Osteocyte (in vitro differentiated cells): Measurements from ENCODE around the gene PAPOLB. TPM values are rescaled to one million over a fixed set of nuclear protein-coding genes. Genes with fewer than 3 reads are reported as not detected.

Experiments
- DNase-seq: peaks from one replicate; pipeline ENCODE4 v3.0.0; 2021; ENCODE audit warnings: mixed read lengths; ENCODE audit not compliant: unreplicated experiment; ENCODE audit errors: extremely low spot score
- H3K27ac Mint-ChIP-seq: one replicate; pipeline ENCODE4 v1.8.0; 2021; ENCODE audit warnings: mild to moderate bottlenecking, mixed read lengths; ENCODE audit not compliant: unreplicated experiment
- H3K27me3 Mint-ChIP-seq: one replicate; pipeline ENCODE4 v1.8.0; 2021; ENCODE audit warnings: mixed read lengths; ENCODE audit not compliant: unreplicated experiment
- H3K36me3 Mint-ChIP-seq: one replicate; pipeline ENCODE4 v1.8.0; 2021; ENCODE audit warnings: mixed read lengths; ENCODE audit not compliant: unreplicated experiment
- H3K4me1 Mint-ChIP-seq: one replicate; pipeline ENCODE4 v1.8.0; 2021; ENCODE audit warnings: mixed read lengths; ENCODE audit not compliant: unreplicated experiment
- H3K4me3 Mint-ChIP-seq: one replicate; pipeline ENCODE4 v1.8.0; 2021; ENCODE audit warnings: mild to moderate bottlenecking, moderate library complexity, mixed read lengths; ENCODE audit not compliant: unreplicated experiment
- H3K9me3 Mint-ChIP-seq: one replicate; pipeline ENCODE4 v1.8.0; 2021; ENCODE audit warnings: mixed read lengths; ENCODE audit not compliant: unreplicated experiment
- total RNA-seq: library from RNA; stranded (reverse); gene quantifications from 2 replicates; pipeline ENCODE4 v1.2.1, GENCODE V29; 2021
- TF ChIP-seq, protein P1 (sequence below): fragments of 200-600 bp; sonication (generic); IDR thresholded peaks from 2 replicates; pipeline ENCODE4 v1.5.0; 2021; ENCODE audit warnings: antibody characterized with exemption, mild to moderate bottlenecking, moderate library complexity

The PAPOLB gene
- total RNA-seq, 1 donor from 2014 or later = 0.13 TPM

DNA sequence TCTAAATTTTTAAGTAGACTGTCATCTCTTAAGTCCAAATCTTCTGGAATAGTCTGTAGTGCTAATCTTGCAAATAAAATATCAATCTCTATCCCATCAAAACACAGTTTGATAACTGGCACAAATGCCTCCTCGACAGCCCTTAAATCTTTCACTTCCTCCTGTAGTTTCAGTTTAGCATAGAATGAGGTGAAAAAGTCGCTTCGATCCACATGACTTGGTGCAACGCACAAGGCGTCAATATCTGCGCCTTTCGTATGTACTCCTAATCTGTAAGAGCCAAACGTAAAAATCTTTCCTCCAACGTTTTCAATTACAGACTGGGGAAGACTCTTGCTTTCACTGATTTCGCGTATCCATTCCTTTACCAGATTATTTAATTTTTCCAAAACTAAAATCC is 603 bp downstream of the PAPOLB start:
- Mint-ChIP-seq H3K9me3 (peaks cover 20% of the 10 kb centered on the region), H3K36me3 (no peaks in the 10 kb centered on the region), H3K4me3 (no peak overlapping the region), H3K27me3 (peaks cover 26% of the 10 kb centered on the region), H3K27ac (no peak overlapping the region), H3K4me1 (no peaks in the 10 kb centered on the region)
- TF ChIP-seq, protein P1, sequence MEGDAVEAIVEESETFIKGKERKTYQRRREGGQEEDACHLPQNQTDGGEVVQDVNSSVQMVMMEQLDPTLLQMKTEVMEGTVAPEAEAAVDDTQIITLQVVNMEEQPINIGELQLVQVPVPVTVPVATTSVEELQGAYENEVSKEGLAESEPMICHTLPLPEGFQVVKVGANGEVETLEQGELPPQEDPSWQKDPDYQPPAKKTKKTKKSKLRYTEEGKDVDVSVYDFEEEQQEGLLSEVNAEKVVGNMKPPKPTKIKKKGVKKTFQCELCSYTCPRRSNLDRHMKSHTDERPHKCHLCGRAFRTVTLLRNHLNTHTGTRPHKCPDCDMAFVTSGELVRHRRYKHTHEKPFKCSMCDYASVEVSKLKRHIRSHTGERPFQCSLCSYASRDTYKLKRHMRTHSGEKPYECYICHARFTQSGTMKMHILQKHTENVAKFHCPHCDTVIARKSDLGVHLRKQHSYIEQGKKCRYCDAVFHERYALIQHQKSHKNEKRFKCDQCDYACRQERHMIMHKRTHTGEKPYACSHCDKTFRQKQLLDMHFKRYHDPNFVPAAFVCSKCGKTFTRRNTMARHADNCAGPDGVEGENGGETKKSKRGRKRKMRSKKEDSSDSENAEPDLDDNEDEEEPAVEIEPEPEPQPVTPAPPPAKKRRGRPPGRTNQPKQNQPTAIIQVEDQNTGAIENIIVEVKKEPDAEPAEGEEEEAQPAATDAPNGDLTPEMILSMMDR = no peak
- DNase-seq = no peak

DNA sequence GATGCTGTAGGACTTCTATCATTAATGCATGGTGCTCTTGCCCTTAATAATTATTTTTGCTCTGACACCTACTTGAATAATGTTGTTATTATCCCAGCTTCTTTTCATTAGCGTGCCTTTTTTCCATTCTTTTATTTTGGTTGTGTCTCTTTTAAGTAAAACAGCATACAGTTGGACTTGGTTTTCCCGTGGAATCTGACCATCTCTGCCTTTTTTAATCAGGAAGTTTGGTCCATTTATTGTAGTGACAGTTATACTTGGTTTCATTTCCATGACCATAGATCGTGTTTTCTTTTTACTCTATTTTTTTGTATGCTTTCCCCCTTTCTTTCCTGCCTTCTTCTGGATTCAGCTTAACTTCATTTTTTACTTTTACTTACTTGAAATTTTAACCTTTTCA is 4.6 kb downstream of the PAPOLB start:
- DNase-seq = no peak
- Mint-ChIP-seq H3K4me1 (no peaks in the 10 kb centered on the region), H3K27ac (no peak overlapping the region), H3K36me3 (no peaks in the 10 kb centered on the region), H3K9me3 (peaks cover 6% of the 10 kb centered on the region), H3K27me3 (peaks cover 14% of the 10 kb centered on the region), H3K4me3 (no peak overlapping the region)
- TF ChIP-seq, protein P1 = no peak

DNA sequence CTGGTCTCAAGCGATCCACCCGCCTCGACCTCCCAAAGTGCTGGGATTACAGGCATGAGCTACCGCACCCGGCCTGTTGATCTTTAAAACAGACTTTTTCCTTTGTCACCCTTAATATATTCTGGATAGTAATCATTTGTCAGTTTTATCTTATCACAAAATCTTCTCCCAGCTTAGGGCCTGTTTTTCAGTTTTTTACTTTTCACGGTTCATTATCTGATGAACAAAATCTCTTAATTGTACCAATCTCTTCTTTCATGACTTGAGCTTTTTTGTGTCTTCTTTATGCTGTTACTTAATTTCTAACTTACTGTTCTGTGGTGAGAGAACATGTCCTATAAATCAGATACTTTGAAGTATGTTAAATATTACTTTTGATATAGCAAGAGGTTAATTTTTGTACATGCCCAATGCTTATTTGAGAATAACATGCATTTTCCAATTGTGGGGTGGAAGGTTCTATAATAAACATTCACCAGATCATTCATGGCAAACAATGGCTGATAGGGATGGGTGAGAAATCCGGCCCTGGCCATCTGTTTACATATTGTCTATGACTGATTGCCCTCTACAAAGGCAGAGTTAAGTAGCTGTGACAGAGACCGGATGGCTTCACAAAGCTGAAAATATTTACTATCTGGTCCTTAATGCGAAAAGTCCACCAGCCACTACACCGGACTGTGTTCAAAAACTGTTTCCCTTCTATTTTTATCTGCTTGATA is 5.3 kb downstream of the PAPOLB start:
- DNase-seq = no peak
- Mint-ChIP-seq H3K4me3 (no peak overlapping the region), H3K4me1 (peaks cover 6% of the 10 kb centered on the region), H3K27me3 (peaks cover 14% of the 10 kb centered on the region), H3K27ac (no peak overlapping the region), H3K9me3 (peaks cover 11% of the 10 kb centered on the region), H3K36me3 (no peaks in the 10 kb centered on the region)
- TF ChIP-seq, protein P1 = no peak

DNA sequence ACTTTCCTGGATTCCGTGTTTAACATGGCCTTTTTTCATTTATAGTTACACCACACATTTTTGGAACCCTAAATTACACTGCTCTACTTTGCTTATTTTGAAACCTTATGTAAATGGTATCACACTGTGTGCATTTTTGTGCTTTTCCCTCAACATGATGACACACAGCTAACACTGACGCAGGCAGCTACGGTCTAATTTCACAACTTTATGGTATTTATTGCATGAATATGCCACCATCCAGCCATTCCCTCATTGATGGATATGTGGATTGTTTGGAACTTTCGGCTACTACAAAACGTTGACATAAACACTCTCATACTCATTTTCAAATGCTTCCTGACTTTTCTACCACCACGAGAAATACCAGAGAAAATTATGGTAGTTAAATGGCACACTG is 6.9 kb downstream of the PAPOLB start:
- no peak for DNase-seq
- Mint-ChIP-seq H3K4me1 (peaks cover 6% of the 10 kb centered on the region), H3K9me3 (peaks cover 18% of the 10 kb centered on the region)

More for the DNA sequence above, 6.9 kb downstream of the PAPOLB start:
- Mint-ChIP-seq H3K27me3 (peaks cover 14% of the 10 kb centered on the region), H3K4me3 (no peak overlapping the region), H3K27ac (no peak overlapping the region), H3K36me3 (peaks cover 2% of the 10 kb centered on the region)
- TF ChIP-seq, protein P1 = no peak
